ENCODE measurements around the gene SALL3.

Gene SALL3

GRCh38 chr18:79006106-79006795, 26.6 kb downstream of the SALL3 start:
- DNase-seq (ENCODE audit: low read depth in 2 of 2), result no peak

- DNase-seq (ENCODE audit: low read depth in 2 of 2), result no peak
Observed at GRCh38 chr18:79007440-79007839, 27.8 kb downstream of the SALL3 start.

DNA sequence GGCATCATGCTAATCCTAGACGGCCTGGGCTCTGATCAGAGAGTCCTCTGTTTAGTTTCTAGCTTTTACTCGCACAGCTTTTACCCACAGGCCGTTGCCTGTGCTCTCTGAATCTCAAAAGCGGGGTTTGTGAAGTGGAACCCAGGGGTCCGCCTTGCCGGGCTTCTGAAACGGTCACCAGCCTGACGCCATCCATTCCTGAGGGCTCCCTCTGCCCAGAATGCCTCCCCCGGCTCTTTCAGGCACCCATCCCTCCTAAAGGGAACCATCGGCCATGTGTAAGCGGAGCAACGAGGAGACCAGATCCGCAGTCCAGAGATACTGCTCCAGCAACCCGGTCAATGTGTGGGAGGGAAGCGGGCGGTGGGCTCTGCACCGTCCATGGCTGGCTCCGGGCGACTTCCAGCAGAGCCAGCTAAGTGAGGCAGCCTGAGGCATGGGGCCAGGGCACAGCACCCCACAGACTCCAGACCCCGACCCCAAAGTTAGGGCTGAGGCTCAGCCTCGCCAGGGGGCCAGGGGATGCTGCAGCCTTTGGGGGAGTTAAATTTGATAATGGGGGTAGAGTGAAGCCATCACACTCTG, 28.8 kb downstream of the SALL3 start:
- DNase-seq (ENCODE audit: low read depth in 2 of 2), result no peak

DNA sequence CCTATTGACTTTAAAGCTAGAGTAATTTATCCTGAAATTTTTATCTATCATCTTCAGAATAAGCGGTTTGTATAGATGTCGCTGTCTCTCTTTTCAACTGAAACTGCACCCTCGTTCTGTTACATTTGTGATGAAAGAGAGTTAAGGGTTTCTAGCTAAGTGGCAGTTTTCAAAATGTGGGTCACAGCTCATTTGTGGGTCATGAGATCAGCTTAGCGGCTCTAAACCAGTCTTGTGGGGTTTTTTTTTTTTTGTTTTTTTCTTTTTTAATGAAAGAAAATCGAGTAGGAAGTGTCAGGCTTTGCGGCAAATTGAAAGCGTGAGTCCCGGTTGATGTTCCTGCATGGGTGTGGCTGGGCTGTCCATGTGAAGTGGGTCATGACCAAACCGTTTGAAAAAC, 31.2 kb downstream of the SALL3 start:
- DNase-seq (ENCODE audit: low read depth in 2 of 2), result no peak

DNA sequence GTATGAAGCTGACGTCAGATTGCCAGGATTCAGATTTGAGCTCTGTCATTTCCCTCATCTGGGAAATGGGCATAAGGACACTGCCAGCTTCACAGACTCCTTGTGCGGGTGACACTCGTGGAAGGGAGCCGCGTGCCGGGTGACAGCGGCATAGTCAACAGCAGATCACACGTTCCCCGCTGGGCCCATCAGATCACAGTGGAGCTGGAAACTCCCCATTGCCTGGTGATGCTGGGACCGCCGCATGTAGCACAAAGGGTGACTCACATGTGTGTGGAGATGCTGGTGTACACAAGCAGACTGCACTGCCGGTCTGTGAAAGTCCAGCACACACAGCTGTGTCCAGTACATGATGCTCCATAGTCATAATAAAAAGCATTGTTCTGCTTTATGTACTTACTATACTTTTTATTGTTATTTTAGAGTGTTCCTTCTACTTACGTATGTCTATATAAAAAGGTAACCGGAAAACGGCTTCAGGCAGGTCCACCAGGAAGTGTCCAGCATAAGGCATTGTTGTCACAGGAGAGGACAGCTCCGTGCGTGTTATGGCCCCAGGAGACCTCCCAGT, 31.8 kb downstream of the SALL3 start:
- no peak for DNase-seq (ENCODE audit: low read depth in 2 of 2)

GRCh38 chr18:79013869-79014268, 34.3 kb downstream of the SALL3 start:
- no peak for DNase-seq (ENCODE audit: low read depth in 2 of 2)

- no peak for DNase-seq (ENCODE audit: low read depth in 2 of 2)
Observed at GRCh38 chr18:79018911-79019310, 39.3 kb downstream of the SALL3 start.

DNA sequence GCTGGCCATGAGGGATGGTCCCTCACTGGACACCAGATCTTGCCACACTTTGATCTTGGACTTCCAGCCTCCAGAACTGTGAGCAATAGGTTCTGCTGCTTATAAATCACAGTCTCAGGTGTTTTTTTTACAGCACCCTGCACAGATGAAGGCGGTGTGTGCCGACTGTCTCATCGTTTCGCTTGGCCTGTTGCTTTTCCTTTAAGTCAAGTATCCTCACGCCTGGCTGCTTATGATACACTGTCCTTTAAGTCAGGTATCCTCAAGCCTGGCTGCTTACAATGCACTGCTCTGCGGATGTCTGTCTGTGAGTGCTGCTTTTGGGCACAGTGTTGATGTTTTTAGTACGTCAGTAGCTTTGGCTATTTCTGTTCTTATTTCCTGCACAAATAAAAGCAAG, 40.3 kb downstream of the SALL3 start:
- no peak for DNase-seq (ENCODE audit: low read depth in 2 of 2)

DNA sequence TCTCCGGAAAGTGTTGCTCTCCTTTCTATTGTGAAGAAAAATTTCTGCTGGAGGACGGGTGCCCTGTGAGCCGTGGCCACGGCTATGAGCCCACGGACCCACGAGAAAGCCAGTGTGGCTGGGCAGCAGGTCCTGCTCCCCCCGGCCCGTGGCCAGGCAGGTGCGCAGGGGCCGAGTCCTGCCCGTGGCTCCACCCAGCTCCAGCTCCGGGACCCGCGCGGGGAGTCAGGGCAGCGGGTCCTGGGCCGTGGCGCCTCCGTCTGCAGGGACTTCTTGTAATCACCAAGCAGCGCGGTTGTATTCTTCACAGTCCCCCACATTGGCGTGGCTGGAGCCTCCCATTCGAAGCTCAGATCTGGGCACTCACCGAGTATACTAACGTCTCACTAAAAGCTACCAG, 43.0 kb downstream of the SALL3 start:
- DNase-seq (ENCODE audit: low read depth in 2 of 2), result no peak

DNA sequence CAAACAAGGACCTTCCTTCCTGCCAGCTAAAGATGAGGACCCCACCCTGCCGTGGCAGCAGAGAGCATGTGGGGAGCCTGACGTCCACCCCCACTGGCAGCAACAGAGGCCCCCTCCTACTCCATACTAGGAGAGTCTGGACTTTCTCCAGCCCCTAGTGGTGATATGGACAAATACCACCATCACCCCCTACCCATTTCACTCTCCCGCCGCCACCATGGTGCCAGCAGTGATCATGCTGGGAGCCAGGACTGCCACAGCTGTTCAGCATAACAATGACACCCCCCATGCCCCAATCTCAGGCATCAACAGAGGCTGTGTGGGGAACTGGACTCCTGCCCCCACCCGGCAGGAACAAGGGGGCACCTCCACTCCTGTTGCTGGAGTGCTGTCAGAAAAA, 46.9 kb downstream of the SALL3 start:
- no peak for DNase-seq (ENCODE audit: low read depth in 2 of 2)

- DNase-seq (ENCODE audit: low read depth in 2 of 2), result no peak
Observed at GRCh38 chr18:79030680-79031079, 51.1 kb downstream of the SALL3 start.

GRCh38 chr18:79042276-79042675, 62.7 kb downstream of the SALL3 start:
- DNase-seq (ENCODE audit: low read depth in 2 of 2), result no peak

DNA sequence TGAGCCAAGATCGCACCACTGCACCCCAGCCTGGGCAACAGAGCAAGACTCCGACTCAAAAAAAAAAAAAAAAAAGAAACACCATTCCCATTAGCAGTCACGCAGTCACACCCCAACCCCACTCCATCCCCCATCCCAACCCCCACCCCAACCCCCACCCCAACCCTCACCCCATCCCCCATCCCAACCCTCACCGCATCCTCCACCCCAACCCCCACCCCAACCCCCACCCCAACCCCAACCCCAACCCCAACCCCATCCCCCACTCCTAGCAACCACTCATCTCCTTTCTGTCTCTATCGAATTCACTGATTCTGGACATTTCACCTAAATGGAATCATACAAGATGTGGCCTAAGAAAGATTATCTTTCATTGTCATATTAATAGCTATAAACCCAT, 63.7 kb downstream of the SALL3 start:
- no peak for DNase-seq (ENCODE audit: low read depth in 2 of 2)

GRCh38 chr18:79046522-79046921, 66.9 kb downstream of the SALL3 start:
- no peak for DNase-seq (ENCODE audit: low read depth in 2 of 2)

GRCh38 chr18:79047556-79048244, 68.1 kb downstream of the SALL3 start:
- no peak for DNase-seq (ENCODE audit: low read depth in 2 of 2)

GRCh38 chr18:79048245-79048632, 68.6 kb downstream of the SALL3 start:
- no peak for DNase-seq (ENCODE audit: low read depth in 2 of 2)

- DNase-seq (ENCODE audit: low read depth in 2 of 2), result no peak
Observed at GRCh38 chr18:79049506-79049905, 69.9 kb downstream of the SALL3 start.

All from stimulated activated CD8-positive, alpha-beta memory T cell treated with anti-CD3 and anti-CD28 coated beads, Interleukin-15, amount 100 ng/mL, for 48 hours (primary cell).